ENCODE results near the gene CDKAL1.
"Not testable (repeated sequence)": the region's sequence is repeated elsewhere in the genome, so short reads cannot be mapped to it uniquely, and the experiment has no call there.

The CDKAL1 gene

GRCh38 chr6:21049148-21049547, 514.9 kb downstream of the CDKAL1 start:
- no peak for DNase-seq (ENCODE audit: low read depth in 1 of 2, low spot score in 1 of 2)

- no peak for DNase-seq (ENCODE audit: low read depth in 1 of 2, low spot score in 1 of 2)
These were observed 515.3 kb downstream of the CDKAL1 start for GRCh38 chr6:21049572-21049971.

- DNase-seq (ENCODE audit: low read depth in 1 of 2, low spot score in 1 of 2) = no peak
These were observed 516.7 kb downstream of the CDKAL1 start for GRCh38 chr6:21050935-21051334.

DNA sequence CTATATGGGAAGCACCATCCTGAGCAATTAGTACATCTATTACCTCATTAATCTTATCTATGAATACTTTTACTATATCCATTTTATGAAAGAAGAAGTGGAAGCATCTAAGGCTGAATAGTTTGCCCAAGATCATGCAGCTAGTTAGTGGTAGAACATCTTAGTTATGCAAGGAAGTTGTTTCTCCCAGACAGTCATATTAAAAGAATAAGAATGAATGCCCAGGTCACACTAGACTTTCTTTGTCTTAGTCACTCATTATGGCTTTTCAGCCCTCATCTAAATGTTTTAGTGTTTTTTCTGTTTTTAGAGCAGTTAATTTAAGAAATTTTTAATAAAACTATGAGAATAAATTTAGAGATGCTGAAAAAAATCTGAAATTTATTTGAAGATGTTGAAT, 517.5 kb downstream of the CDKAL1 start:
- DNase-seq (ENCODE audit: low read depth in 1 of 2, low spot score in 1 of 2) = no peak

GRCh38 chr6:21053612-21054011, 519.4 kb downstream of the CDKAL1 start:
- no peak for DNase-seq (ENCODE audit: low read depth in 1 of 2, low spot score in 1 of 2)

DNA sequence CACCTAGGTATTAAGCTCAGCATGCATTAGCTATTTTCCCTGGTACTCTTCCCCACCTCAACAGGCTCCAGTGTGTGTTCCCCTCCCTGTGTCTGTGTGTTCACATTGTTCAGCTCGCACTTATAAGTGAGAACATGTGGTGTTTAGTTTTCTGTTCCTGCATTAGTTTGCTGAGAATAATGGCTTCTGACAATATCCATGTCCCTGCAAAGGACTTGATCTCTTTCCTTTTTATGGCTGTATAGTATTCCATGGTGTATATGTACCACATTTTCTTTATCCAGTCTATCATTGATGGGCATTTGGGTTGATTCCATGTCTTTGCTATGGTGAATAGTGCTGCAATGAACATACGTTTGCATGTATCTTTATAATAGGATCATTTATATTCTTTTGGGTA, 521.2 kb downstream of the CDKAL1 start:
- DNase-seq (ENCODE audit: low read depth in 1 of 2, low spot score in 1 of 2) = not testable (repeated sequence)

- no peak for DNase-seq (ENCODE audit: low read depth in 1 of 2, low spot score in 1 of 2)
These were observed 527.6 kb downstream of the CDKAL1 start for GRCh38 chr6:21061892-21062291.

DNA sequence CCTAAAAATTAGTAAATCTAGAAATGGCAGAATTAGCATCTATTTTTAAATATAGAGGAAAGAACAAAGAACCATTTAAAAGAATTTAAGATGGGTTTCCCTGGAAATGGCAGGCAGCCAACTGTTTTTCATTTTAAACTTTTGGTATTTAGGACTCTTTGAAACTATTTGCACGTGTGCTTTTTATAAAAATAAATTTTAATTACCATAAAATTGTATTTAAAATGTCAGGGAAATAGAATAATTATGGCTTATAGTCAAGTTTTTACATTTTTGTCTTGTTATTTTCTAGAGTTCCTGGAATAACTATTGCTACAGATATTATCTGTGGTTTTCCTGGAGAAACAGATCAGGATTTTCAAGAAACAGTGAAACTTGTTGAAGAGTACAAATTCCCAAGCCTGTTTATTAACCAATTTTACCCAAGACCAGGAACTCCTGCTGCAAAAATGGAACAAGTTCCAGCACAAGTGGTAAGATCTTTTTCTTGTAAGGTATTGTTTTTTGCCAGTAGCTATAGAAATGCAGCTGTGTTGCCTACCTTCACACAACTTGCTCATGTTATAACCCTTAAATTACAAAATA, 530.6 kb downstream of the CDKAL1 start:
- no peak for DNase-seq (ENCODE audit: low read depth in 1 of 2, low spot score in 1 of 2)

DNA sequence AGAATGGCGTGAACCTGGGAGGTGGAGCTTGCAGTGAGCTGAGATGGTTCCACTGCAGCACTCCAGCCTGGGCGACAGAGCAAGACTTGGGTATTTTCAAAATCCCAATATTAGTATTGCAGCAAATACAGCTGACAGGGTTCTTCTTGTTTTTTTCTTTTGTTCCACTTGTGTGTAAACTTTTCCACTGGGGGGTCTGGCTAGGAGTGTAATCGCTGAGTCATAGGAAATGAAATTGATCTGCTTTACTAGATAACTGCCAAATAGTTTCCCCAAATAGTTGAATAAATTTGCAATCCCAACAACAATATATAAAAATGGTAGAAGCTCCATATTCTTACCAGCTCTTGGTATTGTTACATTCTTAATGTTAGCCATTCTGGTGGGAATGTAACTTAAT, 533.3 kb downstream of the CDKAL1 start:
- no peak for DNase-seq (ENCODE audit: low read depth in 1 of 2, low spot score in 1 of 2)

DNA sequence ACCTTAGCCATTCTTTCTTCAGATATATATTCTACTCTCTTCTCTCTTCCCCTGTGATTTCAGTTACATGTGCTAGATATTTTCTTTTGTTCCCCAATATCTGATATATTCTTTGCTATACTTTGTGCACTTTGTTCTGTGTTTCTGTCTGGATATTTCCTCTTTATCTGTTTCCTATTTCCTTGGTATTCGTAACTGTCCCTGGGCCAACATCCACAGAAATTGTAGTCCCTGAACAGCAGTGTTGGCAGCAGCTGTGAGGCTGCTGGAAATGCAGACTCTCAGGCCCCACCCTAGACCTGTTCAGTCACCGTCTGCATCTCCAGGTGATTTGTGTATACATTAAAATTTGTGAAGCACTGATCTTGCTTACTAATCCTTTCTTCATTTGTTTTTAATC, 536.4 kb downstream of the CDKAL1 start:
- no peak for DNase-seq (ENCODE audit: low read depth in 1 of 2, low spot score in 1 of 2)

GRCh38 chr6:21071780-21072468, 537.7 kb downstream of the CDKAL1 start:
- DNase-seq (ENCODE audit: low read depth in 1 of 2, low spot score in 1 of 2) = no peak

- no peak for DNase-seq (ENCODE audit: low read depth in 1 of 2, low spot score in 1 of 2)
These were observed 539.1 kb downstream of the CDKAL1 start for GRCh38 chr6:21073318-21073839.

- no peak for DNase-seq (ENCODE audit: low read depth in 1 of 2, low spot score in 1 of 2)
These were observed 540.2 kb downstream of the CDKAL1 start for GRCh38 chr6:21074484-21074883.

GRCh38 chr6:21075986-21076385, 541.7 kb downstream of the CDKAL1 start:
- DNase-seq (ENCODE audit: low read depth in 1 of 2, low spot score in 1 of 2) = no peak

- DNase-seq (ENCODE audit: low read depth in 1 of 2, low spot score in 1 of 2) = no peak
These were observed 544.2 kb downstream of the CDKAL1 start for GRCh38 chr6:21078497-21078896.

DNA sequence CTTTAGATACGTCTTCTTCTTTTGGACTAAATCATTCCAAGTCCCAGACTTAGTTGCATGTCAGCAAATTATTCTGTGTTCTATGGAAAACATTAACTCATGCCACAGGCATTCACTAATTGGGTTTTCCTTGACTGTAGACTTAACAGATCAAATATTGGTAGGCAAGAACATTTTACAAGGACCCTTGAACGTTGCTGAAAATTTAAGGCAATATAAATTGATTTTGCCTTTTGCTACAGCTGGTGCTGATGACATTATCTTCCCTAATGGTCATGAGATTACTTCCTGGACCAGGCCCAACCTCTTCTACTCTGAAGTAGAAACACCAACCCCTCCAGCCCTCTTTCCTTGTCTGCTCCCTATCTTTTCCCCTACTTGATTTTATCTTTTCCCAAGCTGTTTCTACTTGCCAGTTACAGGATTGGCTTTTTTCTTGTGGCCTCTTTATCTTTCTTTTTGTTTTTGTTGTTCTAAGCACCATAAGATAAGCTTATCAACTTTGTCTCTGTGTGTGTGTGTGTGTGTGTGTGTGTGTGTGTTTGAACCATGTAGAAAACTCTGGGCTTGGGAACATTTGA, 545.3 kb downstream of the CDKAL1 start:
- no peak for DNase-seq (ENCODE audit: low read depth in 1 of 2, low spot score in 1 of 2)

GRCh38 chr6:21080221-21080620, 546.0 kb downstream of the CDKAL1 start:
- DNase-seq (ENCODE audit: low read depth in 1 of 2, low spot score in 1 of 2) = no peak

GRCh38 chr6:21082091-21082490, 547.8 kb downstream of the CDKAL1 start:
- DNase-seq (ENCODE audit: low read depth in 1 of 2, low spot score in 1 of 2) = no peak

DNA sequence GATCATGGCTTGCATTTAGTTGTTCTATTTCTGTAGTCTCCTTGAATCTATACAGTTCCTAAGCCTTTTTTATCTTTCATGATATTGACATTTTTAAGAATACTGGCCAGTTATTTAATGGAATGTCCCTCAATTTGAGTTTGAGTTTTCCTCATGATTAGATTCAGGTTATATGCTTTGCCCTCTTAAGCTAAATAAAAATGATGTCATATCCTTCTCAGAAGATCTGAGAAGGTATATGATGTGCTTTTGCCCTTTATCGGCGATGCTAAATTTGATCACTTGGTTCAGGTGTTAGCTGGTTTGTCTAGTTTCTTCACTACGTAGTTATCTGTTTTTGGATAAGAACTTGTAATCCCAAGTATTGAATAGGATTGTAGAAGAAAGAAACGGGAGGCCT, 549.5 kb downstream of the CDKAL1 start:
- no peak for DNase-seq (ENCODE audit: low read depth in 1 of 2, low spot score in 1 of 2)

DNA sequence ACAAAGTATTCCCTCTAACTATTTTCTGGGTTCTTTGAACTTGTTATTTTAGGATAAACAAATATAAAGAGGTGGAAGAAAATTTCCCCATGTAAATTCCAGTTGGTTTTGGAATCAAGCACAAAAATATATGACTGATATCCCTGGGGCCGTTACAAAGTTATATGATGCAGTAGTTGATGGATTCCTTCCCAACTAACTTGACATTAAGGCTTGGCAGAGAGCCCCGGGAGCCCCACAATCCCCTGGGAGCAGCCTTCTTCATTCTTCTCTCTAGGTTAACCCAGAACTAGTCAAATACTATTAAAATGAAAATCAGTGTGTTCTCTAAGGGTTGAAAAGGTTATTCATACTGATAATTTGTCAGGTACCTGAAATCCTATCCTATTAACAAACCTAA, 550.4 kb downstream of the CDKAL1 start:
- no peak for DNase-seq (ENCODE audit: low read depth in 1 of 2, low spot score in 1 of 2)

DNA sequence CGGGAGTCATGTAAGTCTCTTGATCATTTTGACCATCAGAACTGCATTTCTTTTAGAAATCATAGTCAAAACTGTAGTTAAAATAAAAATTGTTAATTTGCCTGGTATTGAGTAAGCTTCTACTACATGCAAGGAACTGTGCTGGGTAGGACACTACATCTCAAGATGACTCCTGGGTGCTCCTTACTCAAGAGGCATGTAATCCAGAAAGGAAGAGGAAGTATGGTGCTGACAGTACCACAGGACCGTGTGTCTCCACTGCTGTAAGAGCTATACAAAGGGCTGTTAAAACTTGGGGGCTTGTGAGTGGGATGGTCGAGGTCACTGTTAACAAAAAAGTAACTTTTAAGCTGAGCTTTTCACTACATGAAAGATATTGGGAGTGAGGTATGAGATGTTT, 551.0 kb downstream of the CDKAL1 start:
- DNase-seq (ENCODE audit: low read depth in 1 of 2, low spot score in 1 of 2) = no peak

DNA sequence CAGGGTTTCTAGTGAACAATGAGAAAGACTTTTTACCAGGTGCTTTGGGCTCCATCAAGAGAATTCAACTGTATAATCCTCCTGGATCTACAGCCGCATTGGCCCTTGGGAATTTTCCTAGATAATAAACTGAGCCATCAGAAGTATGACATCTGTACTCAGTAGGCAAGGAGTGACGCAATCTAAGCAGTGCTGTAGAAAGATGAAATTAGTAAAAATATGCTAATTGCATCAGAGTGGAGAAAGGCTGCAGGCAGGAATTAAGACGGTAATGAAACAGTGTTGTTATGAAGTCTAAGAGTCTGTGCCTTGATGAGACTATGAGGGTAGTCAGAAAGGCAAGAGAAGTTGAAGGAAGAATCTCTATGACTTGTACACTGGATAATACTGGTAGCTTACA, 551.4 kb downstream of the CDKAL1 start:
- DNase-seq (ENCODE audit: low read depth in 1 of 2, low spot score in 1 of 2) = no peak

DNA sequence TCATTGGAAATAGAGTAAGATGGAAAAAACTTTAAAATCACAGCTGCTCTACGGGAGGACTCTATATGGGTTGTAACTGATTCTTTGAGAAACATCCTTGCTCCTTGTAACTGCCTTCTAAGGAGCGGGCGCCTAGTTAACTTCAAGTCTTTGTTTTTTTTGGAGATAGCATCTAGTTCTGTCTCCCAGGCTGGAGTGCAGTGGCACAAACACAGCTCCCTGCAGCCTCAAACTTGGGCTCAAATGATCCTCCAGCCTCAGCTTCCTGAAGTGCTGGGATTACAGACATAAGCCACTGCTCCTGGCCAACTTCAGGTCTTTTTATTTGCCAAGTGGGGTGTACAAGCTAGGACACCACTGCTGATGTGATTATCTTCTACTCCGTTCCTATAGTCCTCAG, 552.9 kb downstream of the CDKAL1 start:
- DNase-seq (ENCODE audit: low read depth in 1 of 2, low spot score in 1 of 2) = no peak

Measured in activated T-helper 1 cell treated with anti-CD3 and anti-CD28 coated beads, Interleukin-2, amount 50 U/mL, for 16 hours (primary cell).